Cardiac fibroblast (primary cell): ENCODE measurements around the gene TTLL12.

Source experiments
- DNase-seq, 2 donors: peaks; one replicate each; pipeline versions ENCODE4 v3.0.0 to v3.0.0-alpha.2; 2010; ENCODE audit warnings: low read depth in 2 of 2
- H3K4me3 ChIP-seq, 2 donors: replicated peaks in 1 of 2; 1 replicate in 1 of 2; 2 replicates in 1 of 2; pipeline ENCODE4 v1.5.1; 2011; ENCODE audit warnings: low read depth in 2 of 2, low read length in 2 of 2, mild to moderate bottlenecking in 2 of 2, moderate library complexity in 1 of 2
- CTCF ChIP-seq: IDR thresholded peaks from one replicate; pipeline ENCODE4 v1.5.1; 2011; ENCODE audit warnings: low read depth, mild to moderate bottlenecking, low read length, inconsistent platforms

Gene TTLL12

DNA sequence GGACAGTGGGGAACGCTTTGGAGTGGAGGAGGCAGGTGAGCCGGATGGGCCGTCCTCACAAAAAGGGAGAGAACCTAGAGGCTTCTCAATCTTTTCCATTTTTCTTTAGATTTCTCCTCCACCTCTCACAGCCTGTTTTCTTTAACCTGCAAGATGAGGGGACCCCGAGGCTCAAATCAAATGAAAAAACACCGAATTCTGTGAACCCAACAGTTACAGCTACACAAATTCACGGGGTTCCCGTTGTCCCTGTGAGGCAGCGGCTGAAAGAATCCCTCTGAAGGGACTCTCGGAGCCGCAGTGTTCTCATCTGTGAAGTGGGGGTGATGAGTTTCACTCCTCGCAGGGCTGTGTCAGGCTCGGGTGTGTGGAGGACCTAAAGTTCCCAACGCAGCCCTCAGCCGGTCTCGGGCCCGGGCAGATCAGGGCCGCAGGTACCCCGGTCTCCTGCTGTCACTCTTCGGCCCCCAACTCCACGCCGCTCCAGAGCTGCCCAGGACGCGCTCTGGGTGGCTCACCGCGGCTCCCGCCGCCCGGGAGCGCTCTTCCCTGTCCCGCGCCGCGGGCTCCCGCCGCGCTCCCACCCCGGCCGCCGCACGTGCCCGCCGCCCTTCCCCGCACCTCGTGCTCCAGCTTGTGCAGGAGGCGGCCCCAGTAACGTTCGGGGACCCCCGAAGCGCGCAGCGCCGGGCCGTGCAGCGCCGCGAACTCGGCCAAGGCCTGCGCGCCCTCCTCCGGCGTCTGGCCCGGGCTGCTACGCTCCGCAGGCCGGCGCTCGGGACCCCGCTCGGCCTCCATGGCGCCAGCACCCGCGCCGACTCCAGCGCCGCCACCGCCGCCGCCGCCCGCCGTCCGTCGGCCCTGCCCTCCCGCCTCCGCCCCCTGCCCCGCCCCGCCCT is at the start of gene TTLL12:
Gene TTLL12, minus strand, starts transcription at position 863 of the 899 bp plus-strand sequence. Its CDS starts 65 bp downstream, at position 798.
- DNase-seq: peak; percentile 35 to 71

GRCh38 chr22:43235445-43236409 is 48.8 kb upstream of the TTLL12 start:
- no peak overlapping the region for H3K4me3 ChIP-seq
- TF ChIP-seq CTCF: no peak

More for the DNA sequence above, at the start of gene TTLL12:
- peak within 1 kb of the TSS; percentile 70 to 71 for H3K4me3 ChIP-seq
- TF ChIP-seq CTCF: no peak

GRCh38 chr22:43234264-43234988 is 47.5 kb upstream of the TTLL12 start:
- H3K4me3 ChIP-seq: no peak overlapping the region
- DNase-seq: no peak
- no peak for TF ChIP-seq CTCF

More at GRCh38 chr22:43235445-43236409, 48.8 kb upstream of the TTLL12 start:
- no peak for DNase-seq

DNA sequence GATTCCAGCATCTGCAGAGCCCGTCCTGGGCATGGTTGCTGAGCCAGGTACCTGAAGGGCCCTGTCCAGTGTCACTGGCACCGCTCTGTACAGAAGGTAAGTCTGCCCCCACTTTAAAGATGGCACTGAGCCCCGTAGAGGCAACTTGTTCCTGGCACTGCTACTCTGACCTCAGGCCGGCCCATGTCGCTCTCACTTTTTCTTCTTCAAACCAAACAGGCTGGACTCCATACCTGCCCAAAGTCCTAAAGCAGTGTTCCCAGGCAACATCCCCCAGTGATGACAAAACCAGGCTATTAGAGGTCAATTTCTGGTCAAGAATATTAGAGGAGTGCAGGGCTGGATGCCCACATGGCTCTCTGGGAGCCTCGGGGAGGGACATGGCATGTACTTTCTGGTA is 46.6 kb upstream of the TTLL12 start:
- H3K4me3 ChIP-seq: no peak overlapping the region
- TF ChIP-seq CTCF: no peak
- DNase-seq: no peak

GRCh38 chr22:43232445-43232844 is 45.5 kb upstream of the TTLL12 start:
- no peak overlapping the region for H3K4me3 ChIP-seq
- no peak for DNase-seq
- TF ChIP-seq CTCF: no peak

DNA sequence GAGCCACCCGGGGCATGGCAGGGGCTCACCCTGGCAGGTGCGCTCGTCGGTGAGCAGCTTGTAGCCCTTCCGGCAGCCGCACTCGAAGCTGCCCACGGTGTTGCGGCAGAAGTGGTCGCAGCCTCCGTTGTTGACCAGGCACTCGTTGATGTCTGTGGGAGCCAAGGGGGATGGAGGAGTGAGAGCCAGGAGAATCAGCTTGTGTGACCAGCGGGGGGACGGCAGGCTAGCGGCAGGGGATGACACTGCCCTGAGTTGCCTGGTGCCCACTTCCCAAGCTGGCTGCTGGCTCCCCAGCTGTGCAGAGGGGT is 44.7 kb upstream of the TTLL12 start:
- no peak for TF ChIP-seq CTCF
- DNase-seq: no peak
- no peak overlapping the region for H3K4me3 ChIP-seq
